ENCODE data around the gene MPO.

Gene MPO

DNA sequence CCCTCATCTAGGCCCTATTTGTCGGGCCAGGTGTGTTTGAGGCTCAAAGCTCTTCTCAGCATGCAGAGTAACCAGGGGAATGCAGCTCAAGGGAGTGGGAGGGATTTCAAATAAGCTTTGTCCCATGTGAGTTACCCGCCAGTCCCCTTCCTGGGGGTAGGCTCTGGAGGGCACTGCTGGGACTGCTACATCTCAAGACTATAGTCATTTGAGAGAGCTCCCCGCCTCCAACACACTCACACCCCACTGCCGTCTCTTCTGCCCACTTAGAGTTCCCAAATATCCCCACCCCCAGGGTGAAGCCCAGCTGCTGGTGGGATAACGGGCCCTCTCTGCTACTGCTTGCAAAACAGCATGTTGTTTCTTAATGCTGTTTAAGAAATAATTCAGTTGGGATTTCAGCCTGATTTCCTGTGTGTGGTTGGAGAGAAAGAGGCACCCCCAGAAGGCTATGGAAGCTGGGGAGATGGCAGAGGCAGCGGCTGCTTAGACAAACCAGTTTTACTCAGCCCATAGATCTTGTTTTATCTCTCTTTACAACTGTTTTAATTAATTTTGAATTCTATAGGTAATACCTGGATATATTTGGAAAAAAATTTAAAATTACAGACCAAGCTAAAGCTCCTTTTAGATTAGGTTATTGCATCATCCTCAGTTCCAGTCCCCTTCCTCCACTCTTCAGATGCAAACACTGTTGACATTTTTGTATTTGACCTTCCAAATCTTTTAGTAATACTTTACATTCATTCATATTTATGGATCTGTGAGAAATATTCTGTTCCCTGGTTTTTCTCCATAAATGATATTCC is 4.1 kb upstream of the MPO start:
- in situ Hi-C loops (cut with HindIII; ENCODE audit: low sequenced_read_pairs), result no loop called here
- TF ChIP-seq, protein P1, sequence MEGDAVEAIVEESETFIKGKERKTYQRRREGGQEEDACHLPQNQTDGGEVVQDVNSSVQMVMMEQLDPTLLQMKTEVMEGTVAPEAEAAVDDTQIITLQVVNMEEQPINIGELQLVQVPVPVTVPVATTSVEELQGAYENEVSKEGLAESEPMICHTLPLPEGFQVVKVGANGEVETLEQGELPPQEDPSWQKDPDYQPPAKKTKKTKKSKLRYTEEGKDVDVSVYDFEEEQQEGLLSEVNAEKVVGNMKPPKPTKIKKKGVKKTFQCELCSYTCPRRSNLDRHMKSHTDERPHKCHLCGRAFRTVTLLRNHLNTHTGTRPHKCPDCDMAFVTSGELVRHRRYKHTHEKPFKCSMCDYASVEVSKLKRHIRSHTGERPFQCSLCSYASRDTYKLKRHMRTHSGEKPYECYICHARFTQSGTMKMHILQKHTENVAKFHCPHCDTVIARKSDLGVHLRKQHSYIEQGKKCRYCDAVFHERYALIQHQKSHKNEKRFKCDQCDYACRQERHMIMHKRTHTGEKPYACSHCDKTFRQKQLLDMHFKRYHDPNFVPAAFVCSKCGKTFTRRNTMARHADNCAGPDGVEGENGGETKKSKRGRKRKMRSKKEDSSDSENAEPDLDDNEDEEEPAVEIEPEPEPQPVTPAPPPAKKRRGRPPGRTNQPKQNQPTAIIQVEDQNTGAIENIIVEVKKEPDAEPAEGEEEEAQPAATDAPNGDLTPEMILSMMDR (IDR thresholded peaks at IDR 0.05; ENCODE audit: low read depth, low read length), result no peak
- no peak for DNase-seq (ENCODE audit: low read depth, low spot score)
- no peak overlapping the region for H3K4me3 ChIP-seq (ENCODE audit: low read depth, low read length)

GRCh38 chr17:58283674-58284612 is 3.2 kb upstream of the MPO start:
- DNase-seq (ENCODE audit: low read depth, low spot score), result no peak
- no peak overlapping the region for H3K4me3 ChIP-seq (ENCODE audit: low read depth, low read length)
- in situ Hi-C loops (cut with HindIII; ENCODE audit: low sequenced_read_pairs), result no loop called here
- TF ChIP-seq, protein P1 (IDR thresholded peaks at IDR 0.05; ENCODE audit: low read depth, low read length), result no peak

DNA sequence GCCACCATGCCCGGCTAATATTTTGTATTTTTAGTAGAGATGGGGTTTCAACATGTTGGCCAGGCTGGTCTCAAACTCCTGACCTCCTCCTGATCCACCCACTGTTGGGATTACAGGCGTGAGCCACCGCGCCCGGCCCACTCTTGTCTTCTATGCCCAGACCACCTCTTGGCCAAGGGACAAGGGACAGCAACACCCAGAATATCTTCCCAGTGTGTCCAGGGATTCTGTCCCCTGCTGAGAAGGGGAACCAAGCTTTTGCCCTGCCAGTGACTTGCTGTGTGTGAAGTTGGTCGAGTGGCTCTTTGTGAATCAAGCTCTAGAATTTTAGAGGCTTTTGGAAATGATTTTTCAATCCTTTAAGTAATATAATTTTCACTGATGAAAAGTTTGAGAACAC is 1.7 kb upstream of the MPO start:
- no peak overlapping the region for H3K4me3 ChIP-seq (ENCODE audit: low read depth, low read length)
- TF ChIP-seq, protein P1 (IDR thresholded peaks at IDR 0.05; ENCODE audit: low read depth, low read length), result no peak
- in situ Hi-C loops (cut with HindIII; ENCODE audit: low sequenced_read_pairs), result no loop called here
- DNase-seq (ENCODE audit: low read depth, low spot score), result no peak

- no peak overlapping the region for H3K4me3 ChIP-seq (ENCODE audit: low read depth, low read length)
- DNase-seq (ENCODE audit: low read depth, low spot score), result no peak
- in situ Hi-C loops (cut with HindIII; ENCODE audit: low sequenced_read_pairs), result no loop called here
- TF ChIP-seq, protein P1 (IDR thresholded peaks at IDR 0.05; ENCODE audit: low read depth, low read length), result no peak
These were observed 826 bp upstream of the MPO start for GRCh38 chr17:58281511-58282011.

DNA sequence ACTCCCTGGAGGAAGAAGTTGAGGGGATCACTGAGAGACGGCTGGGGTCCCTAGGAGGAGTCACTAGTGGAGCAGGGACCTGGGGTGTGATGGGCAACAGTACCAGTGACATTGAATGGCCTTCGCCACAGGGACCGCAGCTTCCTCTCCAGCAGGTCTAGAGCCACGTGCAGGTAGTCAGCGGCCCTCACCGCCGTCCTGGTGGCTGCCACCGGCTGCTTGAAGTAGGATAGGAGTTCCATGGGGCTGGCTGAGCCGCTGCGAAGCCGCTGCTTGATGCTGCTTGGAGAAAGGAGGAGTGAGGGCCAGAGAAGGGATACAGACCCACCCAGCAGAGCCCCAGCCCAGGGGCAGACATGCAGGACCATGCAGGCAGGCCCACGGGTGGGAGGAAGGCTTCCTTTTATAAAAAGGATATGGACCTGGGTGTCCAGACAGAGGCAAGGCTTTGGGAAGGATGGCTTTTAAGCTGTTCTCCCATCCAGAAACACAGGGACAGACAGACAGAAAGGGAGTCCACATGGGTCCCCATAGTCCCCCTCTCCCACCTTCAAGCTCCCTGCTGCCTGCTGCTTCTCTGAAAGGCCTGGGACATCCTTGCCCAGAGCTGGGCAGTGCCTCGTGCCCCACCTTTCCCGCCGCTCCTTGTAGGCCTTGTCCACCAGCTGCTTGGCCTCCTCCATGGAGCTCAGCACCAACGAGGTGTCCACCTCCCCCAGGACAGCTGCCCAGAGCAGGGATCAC is 827 bp downstream of the MPO start:
- TF ChIP-seq, protein P1 (IDR thresholded peaks at IDR 0.05; ENCODE audit: low read depth, low read length), result no peak
- in situ Hi-C loops (cut with HindIII; ENCODE audit: low sequenced_read_pairs), result no loop called here
- DNase-seq (ENCODE audit: low read depth, low spot score), result no peak
- H3K4me3 ChIP-seq (ENCODE audit: low read depth, low read length), result no peak overlapping the region

Data from astrocyte of the spinal cord (primary cell).